Retina (tissue), 1 donor: ENCODE data around the gene ZNF776.
A peak's percentile ranks its signal among the peaks of the same experiment; 100 is the strongest.

Experiments
- DNase-seq: peaks from one replicate; pipeline ENCODE4 v3.0.0-alpha.2; 2016

The ZNF776 gene

GRCh38 chr19:57746580-57747471 lies at the start of gene ZNF776:
Gene ZNF776 (plus strand): TSS chr19:57746815. CDS start chr19:57747059, 244 bp downstream.
- DNase-seq, result peak; percentile 94

DNA sequence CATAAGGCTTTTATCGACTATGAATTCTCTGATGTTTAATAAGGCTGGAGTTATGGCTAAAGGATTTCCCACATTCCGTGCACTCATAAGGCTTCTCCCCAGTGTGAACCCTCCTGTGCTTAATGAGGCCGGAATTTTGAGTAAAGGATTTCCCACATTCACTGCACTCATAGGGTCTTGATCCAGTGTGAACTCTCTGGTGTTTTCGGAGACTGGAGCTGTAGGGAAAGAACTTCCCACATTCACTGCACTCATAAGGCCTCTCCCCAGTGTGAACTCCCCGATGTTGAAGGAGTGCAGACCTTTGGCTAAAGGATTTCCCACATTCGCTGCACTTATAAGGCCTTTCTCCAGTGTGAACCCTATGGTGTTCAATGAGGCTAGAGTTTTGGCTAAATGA lies 45.0 kb upstream of the ZNF776 start:
- DNase-seq, result no peak

GRCh38 chr19:57706346-57706745 lies 40.3 kb upstream of the ZNF776 start:
- DNase-seq, result no peak

- peak; percentile 91 for DNase-seq
Measured at GRCh38 chr19:57708641-57709361, 37.8 kb upstream of the ZNF776 start, which contains the start of gene ZNF154. Gene ZNF154 (minus strand): TSS chr19:57709204. CDS start chr19:57708971, 233 bp downstream.

- DNase-seq, result no peak
Measured at GRCh38 chr19:57709616-57710015, 37.0 kb upstream of the ZNF776 start.

- DNase-seq, result no peak
Measured at GRCh38 chr19:57712222-57712621, 34.4 kb upstream of the ZNF776 start.

DNA sequence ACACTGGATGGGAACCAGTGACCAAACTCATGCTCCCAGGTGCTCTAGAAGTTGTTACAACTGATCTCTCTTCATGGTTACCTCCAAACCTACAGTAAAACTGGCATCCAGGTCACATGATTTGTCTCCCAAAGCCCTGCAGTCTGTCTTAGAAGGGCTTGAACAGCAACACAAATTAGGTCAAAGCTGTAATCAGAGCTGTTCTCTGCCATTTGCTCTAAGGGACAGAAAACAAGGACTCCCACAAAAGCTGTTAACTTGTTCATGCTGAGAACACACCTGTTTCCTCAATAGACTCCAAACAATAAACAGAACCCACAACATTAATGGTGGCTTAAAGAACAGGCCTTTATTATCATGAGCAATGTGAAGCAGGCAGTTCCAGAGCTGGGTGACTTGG lies 27.2 kb upstream of the ZNF776 start:
- DNase-seq, result no peak

- peak; percentile 37 for DNase-seq
Measured at GRCh38 chr19:57719901-57720519, 26.6 kb upstream of the ZNF776 start.

DNA sequence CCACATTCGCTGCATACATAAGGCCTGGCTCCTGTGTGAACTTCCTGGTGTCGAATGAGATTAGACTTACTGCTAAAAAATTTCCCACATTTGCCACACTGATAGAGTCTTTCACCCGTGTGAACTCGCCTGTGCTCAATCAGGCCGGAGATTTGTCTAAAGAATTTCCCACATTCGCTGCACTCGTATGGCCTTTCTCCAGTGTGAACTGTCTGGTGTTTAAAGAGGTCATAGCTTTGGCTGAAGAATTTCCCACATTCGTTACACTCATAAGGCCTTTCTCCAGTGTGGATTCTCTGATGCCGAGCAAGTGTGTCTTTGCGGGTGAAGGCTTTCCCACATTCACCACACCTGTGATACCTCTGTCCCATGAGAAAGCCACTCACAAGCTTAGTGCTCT lies 25.7 kb upstream of the ZNF776 start:
- DNase-seq, result no peak

DNA sequence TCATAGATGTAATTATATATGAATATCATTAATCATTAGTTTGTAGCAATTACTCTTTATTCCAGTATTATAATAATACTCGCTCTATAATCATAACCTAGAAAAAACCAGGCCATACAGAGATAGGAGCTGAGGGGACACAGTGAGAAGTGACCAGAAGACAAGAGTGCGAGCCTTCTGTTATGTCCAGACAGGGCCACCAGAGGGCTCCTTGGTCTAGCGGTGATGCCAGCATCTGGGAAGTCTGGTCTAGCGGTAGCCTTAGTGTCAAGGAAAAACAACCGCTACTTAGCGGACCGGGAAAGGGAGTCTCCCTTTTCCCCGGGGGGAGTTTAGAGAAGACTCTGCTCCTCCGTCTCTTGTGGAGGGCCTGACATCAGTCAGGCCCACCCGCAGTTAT lies 8.3 kb upstream of the ZNF776 start:
- peak; percentile 70 for DNase-seq

DNA sequence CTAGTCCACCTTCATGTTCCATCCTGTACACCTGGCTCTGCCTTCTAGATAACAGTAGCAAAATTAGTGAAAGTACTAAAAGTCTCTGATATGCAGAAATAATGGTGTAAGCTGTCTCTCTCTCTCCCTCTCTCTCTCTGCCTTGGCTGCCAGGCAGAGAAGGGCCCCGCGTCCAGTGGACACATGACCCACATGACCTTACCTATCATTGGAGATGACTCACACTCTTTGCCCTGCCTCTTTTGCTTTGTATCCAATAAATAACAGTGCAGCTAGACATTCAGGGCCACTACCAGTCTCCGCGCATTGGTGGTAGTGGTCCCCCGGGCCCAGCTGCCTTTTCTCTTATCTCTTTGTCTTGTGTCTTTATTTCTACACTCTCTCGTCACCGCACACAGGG lies 7.8 kb upstream of the ZNF776 start:
- peak; percentile 10 for DNase-seq

- no peak for DNase-seq
Measured at GRCh38 chr19:57747472-57747807, 825 bp downstream of the ZNF776 start.

GRCh38 chr19:57748029-57748428 lies 1.4 kb downstream of the ZNF776 start:
- DNase-seq, result no peak

DNA sequence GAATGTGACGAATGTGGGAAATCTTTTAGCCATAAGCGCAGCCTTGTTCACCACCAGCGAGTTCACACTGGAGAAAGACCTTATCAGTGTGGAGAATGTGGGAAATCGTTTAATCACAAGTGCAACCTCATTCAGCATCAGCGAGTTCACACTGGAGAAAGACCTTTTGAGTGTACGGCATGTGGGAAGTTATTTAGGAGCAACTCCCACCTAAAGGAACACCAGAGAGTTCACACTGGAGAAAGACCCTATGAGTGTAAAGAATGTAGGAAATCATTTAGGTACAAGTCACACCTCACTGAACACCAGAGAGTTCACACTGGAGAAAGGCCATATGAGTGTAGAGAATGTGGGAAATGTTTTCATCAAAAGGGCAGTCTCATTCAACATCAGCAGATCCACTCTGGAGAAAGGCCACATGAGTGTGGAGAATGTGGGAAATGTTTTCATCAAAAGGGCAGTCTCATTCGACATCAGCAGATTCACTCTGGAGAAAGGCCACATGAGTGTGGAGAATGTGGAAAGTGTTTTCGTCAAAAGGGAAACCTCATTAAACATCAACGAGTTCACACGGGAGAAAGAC lies 7.6 kb downstream of the ZNF776 start:
- no peak for DNase-seq

GRCh38 chr19:57755031-57755430 lies 8.4 kb downstream of the ZNF776 start:
- DNase-seq, result no peak

DNA sequence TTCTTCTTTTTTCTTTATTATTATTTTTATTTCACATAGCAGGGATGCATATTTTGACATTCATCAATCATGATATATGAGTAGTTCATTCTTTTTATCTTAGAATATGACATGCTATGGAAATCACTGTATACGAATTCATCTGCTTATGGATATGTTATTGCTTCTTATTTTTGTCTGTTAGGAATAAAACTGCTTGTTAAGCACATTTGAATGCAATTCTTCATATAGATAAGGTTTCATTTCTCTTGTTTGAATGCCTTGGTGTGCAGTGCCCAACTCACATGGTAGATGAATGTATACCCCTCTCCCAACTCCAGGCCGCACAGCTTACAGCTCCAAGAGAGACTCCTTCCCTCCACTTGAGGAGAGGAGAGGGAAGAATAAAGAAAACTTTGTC lies 11.3 kb downstream of the ZNF776 start:
- DNase-seq, result no peak

GRCh38 chr19:57759096-57759495 lies 12.5 kb downstream of the ZNF776 start:
- DNase-seq, result no peak

GRCh38 chr19:57769345-57770131 lies 22.9 kb downstream of the ZNF776 start, which contains the start of gene ZNF586:
Gene ZNF586 (plus strand): TSS chr19:57769676. CDS start chr19:57769843, 167 bp downstream.
- DNase-seq, result peak; percentile 86

DNA sequence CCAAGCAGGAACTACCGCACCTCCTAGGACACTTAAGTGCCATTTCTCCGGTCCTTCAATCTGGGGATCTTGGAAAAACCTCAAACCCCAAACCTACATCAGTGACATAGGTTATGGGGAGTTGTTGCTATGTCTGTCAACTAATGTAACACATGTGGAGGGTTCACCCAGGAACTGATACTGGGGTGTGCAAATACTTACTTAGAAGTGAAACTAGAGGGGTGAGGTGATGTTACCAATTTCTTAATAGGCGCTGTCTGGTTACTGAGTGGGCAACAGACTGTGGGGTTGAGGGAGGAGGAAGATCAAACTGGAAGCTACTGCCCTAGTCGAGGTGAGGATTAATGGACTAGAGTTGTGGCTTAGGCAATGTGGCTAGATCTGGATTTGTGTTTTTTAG lies 24.8 kb downstream of the ZNF776 start:
- no peak for DNase-seq

DNA sequence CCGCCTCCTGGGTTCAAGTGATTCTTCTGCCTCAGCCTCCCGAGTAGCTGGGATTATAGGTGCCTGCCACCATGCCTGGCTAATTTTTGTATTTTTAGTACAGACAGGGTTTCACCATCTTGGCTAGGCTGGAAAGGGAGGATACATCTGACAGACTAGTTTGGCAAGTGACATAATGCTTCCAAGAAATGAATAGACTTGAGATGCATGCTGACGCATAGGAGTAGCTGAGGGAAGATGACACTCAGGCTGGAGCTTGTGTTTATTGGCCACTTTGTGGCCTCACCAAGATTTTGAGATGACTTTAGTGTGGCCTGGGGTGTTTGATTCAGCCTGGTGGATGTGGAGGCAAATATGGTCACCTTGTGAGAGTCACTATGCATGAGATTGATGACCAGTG lies 26.9 kb downstream of the ZNF776 start:
- DNase-seq, result no peak

- DNase-seq, result no peak
Measured at GRCh38 chr19:57776764-57777296, 30.2 kb downstream of the ZNF776 start.

GRCh38 chr19:57778336-57778735 lies 31.7 kb downstream of the ZNF776 start:
- DNase-seq, result no peak
